Astrocyte of the spinal cord (primary cell): ENCODE measurements around the gene MSI2.

Experiments used
- DNase-seq: peaks from one replicate; pipeline ENCODE4 v3.0.0; 2011; ENCODE audit warnings: low read depth, low spot score
- H3K4me3 ChIP-seq: 2 replicates; pipeline ENCODE4 v1.5.1; 2011; ENCODE audit warnings: low read depth, mild to moderate bottlenecking, low read length, moderate library complexity
- in situ Hi-C: cut with HindIII; loops from 2 replicates; pipeline ENCODE4 v1.10.0; 2017; ENCODE audit warnings: low sequenced_read_pairs
- TF ChIP-seq, protein P1 (sequence below): IDR thresholded peaks from 2 replicates; pipeline ENCODE4 v1.5.1; 2012; ENCODE audit warnings: low read depth, mild to moderate bottlenecking, low read length, inconsistent platforms

MSI2 gene

DNA sequence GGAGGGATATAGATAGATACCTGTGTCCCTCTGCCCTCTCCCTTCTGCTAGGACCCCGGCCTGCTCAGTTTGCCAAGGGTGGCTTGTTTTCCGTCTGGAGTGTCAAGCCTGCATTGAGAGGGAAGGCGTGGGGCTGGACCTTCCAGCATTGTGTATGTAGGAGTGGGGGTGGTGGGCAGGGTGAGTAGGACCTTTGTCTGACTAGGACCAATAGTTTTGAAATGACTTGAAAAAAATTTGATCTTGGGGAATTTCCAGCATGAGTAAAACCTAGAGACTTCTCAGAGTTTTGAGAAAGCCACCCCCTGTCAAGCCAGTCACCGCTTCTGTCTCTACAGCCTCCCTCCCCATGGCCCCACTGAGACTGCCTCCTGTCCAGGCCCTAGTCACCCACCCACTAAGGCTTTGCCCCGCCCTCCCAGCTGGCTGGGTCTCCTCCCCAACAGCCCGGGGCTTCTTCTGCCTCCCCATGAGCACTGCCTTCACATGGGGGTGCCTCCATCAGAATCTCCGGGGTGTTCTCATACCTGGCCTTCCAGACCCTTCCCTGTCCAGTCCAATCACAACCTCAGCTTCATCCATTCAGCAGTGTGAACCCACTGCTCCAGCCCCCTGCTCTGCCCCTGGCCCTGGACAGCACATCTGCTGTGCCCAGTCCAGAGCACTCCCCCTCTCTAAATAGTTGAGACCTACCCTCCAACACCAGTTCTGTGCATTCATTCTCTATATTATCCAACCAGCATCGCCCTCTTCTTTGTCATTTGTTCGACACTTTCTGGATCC lies 207.0 kb downstream of the MSI2 start:
- DNase-seq: peak; percentile 90
- H3K4me3 ChIP-seq: no peak overlapping the region
- in situ Hi-C loops: no loop called here
- TF ChIP-seq, protein P1, sequence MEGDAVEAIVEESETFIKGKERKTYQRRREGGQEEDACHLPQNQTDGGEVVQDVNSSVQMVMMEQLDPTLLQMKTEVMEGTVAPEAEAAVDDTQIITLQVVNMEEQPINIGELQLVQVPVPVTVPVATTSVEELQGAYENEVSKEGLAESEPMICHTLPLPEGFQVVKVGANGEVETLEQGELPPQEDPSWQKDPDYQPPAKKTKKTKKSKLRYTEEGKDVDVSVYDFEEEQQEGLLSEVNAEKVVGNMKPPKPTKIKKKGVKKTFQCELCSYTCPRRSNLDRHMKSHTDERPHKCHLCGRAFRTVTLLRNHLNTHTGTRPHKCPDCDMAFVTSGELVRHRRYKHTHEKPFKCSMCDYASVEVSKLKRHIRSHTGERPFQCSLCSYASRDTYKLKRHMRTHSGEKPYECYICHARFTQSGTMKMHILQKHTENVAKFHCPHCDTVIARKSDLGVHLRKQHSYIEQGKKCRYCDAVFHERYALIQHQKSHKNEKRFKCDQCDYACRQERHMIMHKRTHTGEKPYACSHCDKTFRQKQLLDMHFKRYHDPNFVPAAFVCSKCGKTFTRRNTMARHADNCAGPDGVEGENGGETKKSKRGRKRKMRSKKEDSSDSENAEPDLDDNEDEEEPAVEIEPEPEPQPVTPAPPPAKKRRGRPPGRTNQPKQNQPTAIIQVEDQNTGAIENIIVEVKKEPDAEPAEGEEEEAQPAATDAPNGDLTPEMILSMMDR: no peak

DNA sequence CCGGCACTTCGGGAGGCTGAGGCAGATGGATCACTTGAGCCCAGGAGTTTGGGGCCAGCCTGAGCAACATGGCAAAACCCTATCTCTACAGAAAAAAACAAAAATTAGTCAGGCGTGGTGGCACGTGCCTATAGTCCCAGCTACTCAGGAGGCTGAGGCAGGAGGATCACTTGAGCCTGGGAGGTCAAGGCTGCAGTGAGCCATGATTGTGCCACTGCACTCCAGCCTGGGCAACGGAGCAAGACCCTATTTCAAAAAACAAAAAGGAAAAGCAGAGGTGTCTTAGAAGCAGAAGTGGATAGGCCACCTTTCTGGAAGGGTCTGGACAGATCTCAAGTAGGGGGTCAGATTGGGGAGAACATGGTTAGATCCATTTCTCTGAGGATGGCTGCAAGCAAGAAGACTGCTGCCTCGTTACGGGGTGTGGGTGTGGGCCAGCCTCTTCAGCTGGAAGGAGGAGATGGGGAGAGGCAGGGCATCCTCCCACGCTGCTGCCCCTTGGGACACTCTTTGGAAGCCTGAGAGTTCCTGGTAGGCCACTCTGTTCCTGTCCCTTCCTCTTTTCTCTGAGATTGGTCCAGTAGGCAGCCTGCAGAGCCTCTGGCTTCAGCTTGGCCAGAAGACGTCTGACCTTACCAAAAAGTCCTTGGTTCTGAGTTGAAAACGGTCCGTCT lies 208.0 kb downstream of the MSI2 start:
- in situ Hi-C loops: no loop called here
- no peak overlapping the region for H3K4me3 ChIP-seq
- DNase-seq: no peak
- TF ChIP-seq, protein P1: no peak

DNA sequence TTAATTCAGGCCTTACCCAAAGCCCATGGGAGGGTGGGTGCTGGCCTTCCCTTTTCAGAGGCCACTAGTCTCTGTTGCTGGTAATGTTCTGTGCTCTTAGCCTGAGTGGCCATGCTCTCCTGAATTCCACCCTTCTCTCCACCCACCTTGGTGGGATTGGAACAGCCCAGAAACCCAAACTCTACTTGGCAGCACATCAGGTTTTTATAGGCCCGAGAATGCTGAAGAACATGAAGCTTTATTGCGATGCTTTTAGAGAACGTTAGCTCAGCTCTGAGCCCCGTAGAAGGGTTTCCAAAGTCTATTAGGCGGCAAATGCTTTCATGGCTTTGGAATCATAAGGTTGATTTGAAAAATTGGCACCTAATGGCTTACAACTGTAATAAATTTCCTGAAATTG lies 209.3 kb downstream of the MSI2 start:
- no peak overlapping the region for H3K4me3 ChIP-seq
- in situ Hi-C loops: no loop called here
- peak; percentile 44 for DNase-seq
- TF ChIP-seq, protein P1: no peak

DNA sequence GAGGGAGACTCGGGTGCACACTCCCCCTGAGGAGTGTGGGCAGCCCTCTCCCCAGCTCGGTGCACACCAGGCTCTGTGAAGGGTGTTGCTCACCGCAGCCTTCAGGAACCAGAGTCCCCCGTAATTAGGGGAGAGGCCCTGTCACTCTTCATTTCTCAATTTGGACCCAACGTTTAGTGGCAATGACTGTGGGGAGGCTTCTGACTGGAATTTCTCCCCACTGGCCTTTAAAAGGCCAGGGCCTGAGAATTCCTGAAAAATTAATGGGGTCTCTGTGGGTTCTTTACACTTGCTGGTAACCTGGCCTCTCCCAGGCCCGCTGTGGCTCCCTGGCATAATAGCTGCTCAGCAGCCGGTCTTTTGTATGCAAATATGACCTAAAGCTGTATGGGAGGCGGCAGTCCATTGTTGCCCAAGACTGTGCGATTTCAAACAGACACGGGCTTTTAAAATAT lies 209.7 kb downstream of the MSI2 start:
- TF ChIP-seq, protein P1: no peak
- no peak for DNase-seq
- in situ Hi-C loops: no loop called here
- no peak overlapping the region for H3K4me3 ChIP-seq

DNA sequence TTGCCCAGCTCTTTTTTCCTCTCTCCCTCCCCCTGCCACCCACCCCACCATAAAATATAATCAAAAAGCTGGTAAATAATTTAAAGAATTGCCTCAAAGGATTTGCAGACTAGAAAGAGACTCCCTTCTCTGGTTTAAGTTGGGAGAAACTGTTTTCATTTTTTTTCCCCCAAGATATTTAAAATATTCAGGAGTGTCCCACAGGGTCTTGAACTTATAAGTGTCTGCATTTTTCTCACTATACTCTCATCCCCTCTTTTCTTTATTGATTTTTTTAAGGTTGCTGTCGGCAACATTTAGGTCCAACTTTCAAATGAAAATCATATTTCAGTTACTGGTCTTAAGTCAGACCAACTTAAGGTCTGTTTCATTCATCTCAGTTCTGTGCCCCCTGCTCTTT lies 210.2 kb downstream of the MSI2 start:
- in situ Hi-C loops: no loop called here
- no peak for DNase-seq
- no peak overlapping the region for H3K4me3 ChIP-seq
- TF ChIP-seq, protein P1: no peak

DNA sequence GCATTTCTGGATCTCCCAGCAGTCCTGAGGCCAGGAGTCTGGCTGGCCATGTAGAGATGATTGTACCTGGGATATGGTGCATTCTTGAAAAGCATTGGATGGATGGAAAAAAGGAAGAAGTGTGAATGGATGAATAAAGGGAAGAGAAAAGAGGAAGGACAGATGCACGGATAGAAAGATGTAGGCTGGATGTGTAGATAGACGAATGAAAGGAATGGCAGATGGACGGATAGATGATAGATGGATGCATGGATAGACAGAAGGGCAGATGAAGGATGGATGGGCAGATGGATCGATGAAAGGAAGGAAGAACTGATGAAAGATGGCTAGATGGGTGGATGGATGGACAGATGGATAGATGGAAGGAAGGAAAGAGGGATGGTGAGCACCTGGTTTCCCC lies 210.9 kb downstream of the MSI2 start:
- in situ Hi-C loops: no loop called here

More for the DNA sequence above, 210.9 kb downstream of the MSI2 start:
- no peak for DNase-seq
- TF ChIP-seq, protein P1: no peak
- no peak overlapping the region for H3K4me3 ChIP-seq
